Activated naive CD4-positive, alpha-beta T cell treated with Interleukin-2 at 50 U/mL for 16 hours (primary cell): ENCODE data around the gene CACNA2D1.

Experiments used
- DNase-seq: peaks from one replicate; pipeline ENCODE4 v3.0.0-alpha.2; 2020

CACNA2D1 gene

DNA sequence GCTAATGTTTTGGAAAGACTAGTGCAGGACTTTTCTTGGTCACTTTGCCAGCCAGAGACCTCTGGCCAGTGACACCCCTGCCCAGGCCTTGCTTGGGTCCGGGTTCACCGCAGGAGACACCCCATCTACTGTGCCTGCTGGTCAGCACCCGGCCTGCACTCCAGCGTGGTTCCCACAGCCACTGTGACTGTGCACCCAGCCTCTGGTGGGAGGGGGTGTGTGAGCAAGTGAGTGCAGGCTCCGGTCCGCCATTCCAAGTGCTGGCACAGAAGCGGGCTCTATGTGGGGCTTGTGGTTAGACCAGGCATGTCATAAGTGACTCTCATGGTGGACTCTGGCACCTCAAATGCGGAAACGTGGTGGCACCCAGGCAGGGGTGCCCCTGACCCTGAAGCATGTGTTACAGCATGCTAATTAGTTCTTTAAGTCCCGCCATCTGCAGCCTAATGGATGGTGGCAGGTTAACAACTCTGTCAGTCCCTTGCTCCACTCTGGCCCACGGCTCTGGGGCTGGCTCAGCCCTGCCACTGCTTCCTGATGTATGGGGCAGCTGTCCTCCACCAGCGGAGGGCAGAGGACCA, 361.8 kb downstream of the CACNA2D1 start:
- DNase-seq: no peak

DNA sequence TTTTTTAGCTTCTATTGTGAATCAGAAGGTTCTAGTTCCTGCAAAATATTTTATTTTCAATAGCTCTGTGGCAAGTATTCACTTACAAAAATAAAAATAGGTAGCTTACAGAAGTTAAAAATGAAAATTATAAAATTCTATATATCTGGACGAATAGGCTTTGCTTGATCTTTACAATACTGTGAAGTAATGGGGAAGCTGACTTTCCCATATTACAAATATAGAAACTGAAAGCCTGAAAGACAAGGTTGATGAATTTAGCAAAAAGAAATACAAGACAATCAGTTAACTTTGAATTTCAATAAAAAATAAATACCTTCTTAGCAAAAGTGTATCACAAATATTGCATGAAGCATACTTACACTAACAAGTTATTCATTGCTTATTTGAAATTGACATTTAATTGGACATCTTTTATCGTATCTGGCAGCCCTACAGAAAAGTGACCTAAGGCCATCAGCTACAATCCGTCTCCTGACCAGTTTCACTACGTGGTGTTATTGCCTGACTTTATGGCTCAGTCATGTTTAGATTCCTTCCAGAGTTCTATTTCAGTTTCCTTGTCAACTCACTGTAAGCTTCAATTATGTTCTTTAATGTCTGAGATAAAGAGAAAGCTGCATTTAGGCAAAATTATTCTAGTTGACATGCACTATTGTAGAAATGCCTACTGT, 363.2 kb downstream of the CACNA2D1 start:
- no peak for DNase-seq

DNA sequence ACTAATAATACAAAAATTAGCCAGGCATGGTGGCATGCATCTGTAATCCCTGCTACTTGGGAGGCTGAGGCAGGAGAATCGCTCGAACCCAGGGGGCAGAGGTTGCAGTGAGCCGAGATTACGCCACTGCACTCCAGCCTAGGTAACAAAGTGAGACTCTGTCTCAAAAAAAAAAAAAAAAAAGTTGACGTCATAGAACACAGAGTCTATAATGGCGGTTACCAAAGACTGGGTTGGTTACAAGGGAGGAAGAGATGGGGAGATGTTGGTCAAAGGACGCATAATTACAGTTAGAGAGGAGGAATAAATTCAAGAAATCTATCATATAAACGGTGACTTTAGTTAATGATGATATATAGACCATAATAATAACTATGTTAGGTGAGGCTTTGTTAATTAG, 364.1 kb downstream of the CACNA2D1 start:
- no peak for DNase-seq

DNA sequence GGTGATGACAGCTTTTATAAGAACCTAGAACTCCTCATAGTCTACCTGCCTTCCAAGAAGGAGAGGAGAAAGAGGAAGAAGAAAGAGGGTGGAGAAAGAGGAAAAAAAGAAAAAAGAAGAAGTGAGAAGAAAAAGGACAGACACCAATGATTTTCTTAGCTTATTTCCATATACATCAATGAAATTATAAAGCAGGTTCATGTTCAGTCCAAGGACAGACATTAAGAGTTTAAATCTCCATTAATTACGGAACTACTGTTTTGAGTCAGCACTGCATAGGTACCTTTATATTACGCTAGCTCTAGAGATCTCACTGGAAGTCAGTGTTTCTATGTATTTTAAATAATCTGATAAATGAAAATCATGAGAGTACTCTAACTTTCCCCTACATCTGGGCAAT, 364.8 kb downstream of the CACNA2D1 start:
- no peak for DNase-seq

DNA sequence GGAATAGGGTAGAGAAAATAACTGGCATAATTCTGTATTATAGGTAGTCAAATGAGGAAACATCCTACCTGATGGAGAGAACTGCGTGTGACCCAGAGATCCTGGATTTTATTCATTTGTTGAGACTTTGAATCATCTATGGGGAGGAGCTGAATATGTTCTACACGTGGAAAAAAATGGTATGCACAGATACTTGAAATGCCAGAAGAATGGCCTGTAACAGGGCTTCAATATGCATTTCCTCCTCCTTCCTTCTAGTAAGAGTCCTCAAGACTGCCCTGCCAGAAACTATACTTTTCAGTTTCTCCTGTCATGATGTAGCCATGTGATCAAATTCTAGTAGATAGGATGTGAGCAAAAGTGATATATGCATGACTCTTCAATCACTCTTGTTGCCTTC, 372.1 kb downstream of the CACNA2D1 start:
- no peak for DNase-seq

DNA sequence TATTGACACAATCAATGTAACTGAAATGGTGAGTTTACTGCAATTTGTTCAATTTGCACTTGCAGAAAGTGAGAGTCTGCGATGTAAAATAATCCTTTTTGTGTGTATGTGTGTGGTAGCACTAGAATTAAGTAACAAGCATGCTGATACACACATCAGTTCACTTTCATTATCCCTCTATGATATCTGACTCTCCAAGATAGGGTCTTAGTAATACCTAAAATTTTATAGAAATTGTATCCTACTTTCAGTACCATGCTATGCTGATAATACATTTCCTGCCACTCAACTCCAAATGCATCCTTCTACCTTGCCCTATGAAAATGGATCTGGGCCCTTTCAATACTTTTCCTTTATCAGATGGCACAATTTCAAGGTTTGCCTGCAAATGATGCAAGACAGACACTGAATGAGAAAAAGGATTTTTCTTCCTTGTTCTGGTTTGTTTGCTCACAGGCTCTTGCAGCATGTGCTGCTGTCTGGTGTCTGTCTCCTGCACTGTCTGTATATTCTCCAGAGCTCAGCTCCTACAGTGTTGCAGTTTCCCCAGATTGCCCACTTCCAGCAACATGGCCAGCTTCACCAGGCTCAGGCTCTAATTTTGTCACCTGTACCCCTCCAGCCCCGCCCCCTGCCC, 375.8 kb downstream of the CACNA2D1 start:
- DNase-seq: no peak

DNA sequence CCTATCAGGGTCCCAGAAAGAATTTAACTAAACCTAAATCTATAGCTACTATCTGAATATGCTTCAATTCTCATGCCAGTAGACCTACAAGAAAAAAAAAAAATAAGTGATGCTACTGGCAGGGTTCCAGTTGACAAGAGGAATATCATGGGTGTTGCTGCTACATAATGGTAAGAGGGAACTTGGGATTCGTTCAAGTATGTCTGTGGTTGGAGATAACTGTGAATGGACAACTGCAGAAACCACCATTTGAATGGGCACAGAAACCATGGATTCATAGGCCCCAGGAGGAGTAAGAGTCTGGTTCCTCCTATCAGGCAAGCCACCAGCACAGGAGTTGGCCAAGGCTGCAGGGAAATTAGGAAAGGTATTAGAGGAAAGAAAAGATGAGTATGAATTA, 386.1 kb downstream of the CACNA2D1 start:
- no peak for DNase-seq

DNA sequence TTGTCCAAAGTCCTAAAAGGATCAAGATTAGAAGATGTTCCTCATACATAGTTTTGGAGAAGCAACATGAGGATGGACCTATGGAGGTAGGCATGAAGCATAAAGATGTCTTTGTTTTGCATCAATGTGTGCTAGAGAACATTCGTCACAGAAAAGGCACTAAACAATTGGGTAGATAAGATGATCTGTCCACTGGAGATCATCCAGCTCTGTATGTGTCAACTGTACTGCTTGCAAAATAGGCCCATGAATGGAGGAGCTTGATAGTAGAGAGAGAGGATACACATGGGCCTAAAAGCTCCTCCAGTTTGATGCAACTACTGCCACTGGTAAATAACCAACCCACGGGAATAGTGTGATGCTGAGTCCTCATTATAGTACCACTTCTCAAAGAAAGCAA, 387.3 kb downstream of the CACNA2D1 start:
- DNase-seq: no peak

DNA sequence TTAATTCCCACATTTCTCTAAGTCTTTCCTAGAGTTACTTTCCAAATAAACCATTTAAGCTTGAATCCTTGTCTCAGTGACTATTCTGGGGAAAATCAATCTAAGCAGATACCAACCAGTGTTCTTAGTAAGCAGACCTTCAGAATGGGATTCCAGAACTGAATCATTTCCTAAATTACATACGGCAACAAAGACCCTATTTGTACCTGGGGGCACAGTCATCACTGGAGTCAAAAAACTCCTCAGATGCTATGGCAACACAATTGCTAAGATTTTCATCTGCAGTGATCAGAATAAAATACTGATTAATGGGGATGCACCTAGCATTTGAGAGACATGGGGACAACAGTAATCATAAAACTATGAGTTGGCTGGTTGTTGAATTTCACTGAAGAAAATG, 389.0 kb downstream of the CACNA2D1 start:
- DNase-seq: no peak

DNA sequence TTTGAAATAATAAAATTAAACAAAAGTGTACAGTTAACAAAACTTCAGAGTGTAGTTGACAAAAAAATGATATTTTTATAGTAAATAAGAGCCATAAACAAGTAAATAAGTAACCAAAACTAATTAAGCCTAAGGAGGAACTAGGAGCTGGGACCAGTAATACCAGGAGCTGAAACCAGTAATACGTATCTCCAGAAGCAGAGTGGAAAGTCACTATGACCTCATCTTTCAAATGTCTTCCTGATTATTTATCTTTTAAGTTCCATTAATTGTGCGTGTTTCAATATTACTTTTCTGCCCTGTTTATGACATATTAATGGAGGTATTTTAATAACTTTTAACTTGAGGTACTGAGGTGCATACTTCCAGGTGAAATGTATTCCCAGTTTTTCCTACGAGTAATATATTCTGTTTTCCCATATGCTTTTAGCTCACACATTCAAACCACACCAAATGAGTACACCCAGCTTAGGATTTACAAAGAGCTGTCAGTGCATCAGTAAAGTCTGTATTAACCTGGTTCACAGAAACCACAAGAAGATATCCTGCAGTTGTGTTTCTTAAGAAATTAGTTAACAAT, 390.0 kb downstream of the CACNA2D1 start:
- no peak for DNase-seq

DNA sequence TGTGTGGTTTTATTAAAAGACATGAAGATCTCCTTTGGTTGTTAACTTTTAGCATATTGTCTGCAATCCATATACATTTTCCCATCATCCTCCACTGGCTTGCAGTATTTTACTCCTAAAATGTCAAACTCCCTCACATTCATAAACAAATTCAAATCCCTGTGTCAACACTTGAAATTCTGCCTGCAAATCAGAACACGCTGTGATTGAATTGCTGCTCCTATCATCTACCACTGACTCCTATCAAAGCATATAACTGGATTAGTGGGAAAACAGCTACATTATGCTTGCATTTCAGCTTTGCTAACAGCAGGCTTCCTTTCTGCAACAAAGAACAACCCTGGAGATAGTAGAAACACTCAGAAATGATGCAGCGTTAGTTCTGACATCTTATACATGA, 392.0 kb downstream of the CACNA2D1 start:
- no peak for DNase-seq

DNA sequence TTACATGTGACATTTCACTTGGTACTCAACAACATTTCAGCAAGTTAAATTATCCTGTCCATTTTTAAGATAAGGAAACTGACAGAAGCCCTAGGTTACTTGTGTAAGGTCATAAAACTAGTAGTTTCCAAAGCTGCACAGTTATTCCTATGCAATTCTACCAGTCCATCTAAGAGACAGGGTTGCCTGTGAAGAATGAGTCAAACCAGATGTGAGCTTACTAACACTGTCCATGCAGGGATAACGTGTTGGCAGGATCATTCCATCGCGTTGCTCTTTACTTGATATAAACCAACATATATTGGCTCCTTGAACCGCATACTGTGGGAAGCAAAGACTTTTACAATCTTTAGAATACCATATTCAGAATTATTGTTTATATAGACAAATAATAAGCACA, 392.8 kb downstream of the CACNA2D1 start:
- no peak for DNase-seq

DNA sequence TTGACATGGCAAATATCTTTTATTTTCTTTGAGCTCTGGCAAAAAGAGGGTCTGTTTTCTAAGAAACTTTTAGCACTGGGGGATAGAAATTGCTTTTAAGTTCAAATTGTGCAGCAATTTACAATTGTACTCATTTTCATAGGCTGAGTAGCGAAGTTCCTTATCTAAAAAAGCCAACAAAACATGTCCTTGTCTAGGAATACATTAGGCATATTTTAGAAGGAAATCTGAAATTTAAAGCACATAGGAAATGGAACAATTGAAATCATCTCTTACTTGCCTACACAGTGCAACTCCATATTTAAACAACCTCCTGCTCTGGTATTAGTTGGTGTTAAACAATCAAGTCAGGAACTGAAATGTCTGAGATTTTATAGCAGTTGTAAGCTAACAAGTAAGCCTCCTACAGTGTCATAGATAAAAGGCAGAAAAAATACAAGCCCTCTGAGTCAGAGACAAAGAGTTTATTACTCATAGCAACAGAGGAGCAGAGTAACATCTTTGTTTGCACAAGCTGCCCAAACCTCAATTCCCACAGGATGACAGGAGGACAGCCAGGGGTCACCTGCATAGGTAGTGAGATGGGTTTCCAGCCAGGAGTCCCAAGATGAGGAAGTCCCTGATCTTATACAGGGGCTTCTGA, 393.6 kb downstream of the CACNA2D1 start:
- no peak for DNase-seq

DNA sequence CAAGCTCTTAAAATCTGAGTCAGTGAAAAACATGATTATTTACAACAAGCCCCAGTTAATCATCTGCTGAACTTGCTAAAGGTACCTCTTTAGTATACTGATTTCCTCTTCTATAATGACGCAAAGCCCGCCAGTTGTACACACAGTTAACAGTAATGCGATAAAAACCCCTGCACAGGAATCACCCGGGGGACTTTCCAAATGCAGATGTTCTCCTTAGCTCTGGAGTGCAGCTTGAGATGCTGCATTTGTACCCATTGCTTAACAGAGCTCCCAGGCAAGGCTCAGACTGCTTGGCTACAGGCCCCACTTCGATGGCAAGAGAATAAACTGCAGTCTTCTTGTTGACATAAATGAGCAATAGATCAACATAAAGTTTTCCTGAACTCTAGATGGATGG, 394.1 kb downstream of the CACNA2D1 start:
- no peak for DNase-seq

DNA sequence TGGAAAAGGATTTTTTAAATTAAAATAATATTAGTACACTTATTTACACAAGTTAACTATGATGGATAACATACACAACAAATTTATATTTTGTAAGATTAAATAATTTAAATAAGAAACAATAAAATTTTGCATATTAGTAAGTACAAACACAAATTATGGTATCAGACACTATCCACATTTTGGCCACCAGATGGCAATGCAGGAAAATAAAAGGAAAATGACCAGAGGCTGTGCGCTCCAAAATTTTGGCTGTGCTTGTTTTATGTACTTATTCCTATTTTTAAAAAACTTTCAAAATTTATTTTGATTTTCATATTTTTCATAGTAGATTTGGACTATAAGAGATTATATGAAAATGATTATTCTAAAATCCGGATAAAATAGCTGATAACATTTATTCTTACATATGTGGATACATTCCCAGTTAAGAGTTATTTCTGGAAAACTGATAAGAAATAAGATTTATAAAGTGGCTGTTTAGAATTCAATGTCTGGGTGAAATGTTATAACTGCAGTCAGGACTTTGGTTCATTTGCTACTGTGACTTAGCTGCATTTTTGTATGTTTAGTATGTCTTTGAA, 399.0 kb downstream of the CACNA2D1 start:
- no peak for DNase-seq

DNA sequence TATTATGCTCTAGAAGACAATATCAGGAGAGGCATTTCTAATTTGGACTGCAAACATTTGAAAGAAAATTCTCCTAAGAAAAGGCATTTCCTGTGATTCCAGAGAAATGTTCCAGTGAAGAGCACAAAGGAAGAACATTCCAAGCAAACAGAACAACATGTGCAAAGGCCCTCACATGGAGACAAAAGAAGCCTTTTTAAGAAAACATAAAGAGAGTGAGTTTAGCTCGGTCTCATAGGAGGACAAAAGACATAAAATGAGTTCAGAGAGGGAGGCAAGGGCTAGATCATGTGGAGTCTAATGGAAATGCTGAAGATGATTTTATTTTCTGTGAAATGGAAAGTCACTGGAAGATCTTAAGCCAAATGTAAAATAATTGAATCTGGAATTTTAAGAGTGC, 404.0 kb downstream of the CACNA2D1 start:
- no peak for DNase-seq

DNA sequence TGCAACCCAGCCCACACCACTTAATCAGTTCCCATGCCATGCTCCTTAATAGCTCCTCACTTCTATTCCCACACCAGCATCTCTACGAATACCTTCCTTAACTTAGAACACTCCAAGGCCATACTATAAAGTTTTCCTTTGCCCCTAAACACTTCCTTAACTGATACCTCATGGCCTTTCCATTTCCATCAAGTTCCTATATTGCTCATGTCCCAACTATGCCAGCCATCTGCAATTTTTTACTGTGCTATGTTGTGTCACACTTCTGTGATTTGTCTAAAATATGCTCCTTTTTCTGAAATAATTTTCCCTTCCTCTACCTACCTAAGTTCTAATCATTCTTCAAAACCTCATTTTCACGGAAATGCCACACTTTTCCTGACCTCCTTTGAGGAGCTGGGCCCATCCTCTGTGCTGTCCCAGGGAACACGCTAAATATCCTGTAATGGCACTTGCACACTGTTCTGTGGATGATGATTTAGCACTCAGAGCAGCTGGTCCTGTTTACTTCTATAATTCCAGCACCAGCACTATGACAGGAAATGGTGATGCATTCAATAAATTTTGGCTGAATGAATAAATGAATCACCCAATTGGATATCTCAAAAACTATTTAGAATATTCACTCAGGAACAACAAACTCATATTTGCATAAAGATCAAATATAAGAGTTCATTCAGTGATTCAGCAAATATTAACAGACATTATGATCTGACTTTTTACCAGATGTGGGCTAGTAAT, 407.3 kb downstream of the CACNA2D1 start:
- no peak for DNase-seq

DNA sequence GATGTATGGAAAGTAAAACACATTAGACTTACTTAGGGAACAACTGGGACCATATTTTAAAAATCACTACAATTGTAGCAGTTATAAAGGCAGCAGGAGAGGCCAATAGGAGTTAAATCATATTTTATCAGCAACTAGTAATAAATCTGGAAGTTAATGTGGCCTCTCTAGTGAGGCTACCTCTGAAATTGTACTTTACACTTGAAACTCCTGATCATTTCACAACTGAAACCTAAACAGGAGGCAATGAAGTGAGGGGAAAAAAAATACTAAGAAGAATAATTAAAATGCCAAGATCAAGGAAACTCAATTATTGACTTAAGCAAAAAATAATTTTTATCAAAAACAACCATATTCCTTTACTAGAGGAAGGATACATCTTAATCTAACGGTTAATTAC, 408.1 kb downstream of the CACNA2D1 start:
- DNase-seq: no peak

DNA sequence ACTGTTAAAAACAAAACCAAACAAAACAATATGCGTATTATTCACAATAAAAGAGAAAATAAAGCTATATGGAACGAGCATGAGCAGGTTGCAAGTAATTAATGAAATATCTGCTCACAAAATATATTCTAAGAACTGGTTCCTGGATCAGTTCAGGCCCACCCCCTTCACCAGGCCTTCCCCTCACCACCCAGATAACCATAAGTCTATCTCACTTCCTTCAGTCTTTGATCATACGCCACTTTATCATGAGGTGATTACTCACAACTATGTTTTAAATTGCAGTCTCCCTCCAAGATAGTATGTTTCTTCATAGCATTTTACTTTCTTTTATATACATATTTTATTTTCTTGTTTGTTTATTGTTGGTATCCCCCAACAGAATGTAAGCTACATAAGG, 410.7 kb downstream of the CACNA2D1 start:
- no peak for DNase-seq

DNA sequence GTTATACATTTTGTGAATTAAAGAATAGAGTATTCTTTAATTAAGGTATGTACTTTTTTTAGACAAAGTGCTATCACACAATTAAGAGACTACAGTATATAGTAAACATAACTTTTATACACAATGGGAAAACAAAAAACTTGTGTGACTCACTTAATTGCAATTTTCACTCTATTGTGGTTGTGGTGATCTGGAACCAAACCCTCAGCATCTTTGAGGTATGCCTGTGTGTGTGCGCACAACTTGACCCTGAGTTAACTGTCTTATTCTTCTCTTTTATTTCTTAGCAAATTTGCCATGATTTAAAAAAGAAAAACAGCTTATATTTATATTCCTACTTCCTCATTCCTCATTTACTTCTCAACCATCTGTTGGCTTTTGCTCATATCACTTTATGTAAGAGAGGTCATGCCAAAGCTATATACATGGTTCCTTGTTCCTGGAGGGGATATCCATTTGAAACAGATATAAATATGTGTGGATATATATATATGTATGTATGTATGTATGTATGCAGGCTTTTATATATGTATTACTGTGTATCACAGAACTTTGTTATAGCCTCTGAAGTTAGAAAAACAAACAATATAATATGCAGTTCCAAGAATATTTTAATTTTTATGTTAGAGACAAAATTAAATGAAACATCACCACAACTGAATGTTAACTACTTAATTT, 414.2 kb downstream of the CACNA2D1 start:
- no peak for DNase-seq

DNA sequence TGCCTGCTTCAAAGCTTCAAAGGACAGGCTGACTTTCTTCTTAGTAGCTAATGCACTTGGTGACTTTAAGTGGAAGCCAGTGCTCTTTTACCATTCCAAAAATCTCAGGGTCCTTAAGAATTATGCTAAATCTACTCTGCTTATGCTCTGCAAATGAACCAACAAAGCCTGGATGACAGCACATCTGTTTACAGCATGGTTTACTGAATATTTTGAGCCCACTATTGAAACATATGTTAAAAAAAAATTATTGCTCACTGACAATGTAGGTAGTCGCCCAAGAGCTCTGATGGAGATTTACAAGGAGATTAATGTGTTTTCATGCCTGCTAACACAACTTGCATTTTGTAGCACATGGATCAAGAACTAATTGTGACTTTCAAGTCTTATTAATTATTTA, 415.5 kb downstream of the CACNA2D1 start:
- DNase-seq: no peak

DNA sequence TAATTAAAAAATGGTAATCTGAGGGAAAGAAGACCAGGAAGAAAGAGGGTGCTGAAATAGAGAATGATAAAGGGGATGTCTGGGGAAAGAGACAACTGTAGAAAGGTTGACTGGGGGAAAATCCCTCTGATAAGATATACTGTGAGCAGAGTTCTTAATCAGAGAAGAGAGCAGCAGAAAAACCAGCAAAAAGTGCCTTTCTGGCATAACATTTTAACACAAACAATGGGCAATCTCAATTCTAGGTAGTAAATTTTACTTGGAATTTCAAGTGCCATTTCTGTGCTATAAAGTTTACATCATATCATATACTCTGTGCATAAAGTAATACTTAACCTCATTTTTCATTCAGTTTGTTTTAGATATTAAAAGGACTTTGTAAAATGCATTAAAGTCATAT, 421.9 kb downstream of the CACNA2D1 start:
- DNase-seq: no peak
